ENCODE results near the gene CSK.

- no peak for TF ChIP-seq CTCF (IDR thresholded peaks at IDR 0.05)
- TF ChIP-seq REST (IDR thresholded peaks at IDR 0.05; ENCODE audit: low read depth, low read length): no peak
- no peak for TF ChIP-seq EP300 (IDR thresholded peaks at IDR 0.05; ENCODE audit: borderline replicate concordance in 1 of 2, low read depth in 1 of 2, low read length in 1 of 2)
- no peak for TF ChIP-seq JUND (IDR thresholded peaks at IDR 0.05)
These were observed 19.6 kb downstream of the CSK start for GRCh38 chr15:74801311-74801997.
